SU-DHL-6 (cell line): Measurements from ENCODE around the gene TMC3.

Experiments used
- EZH2phosphoT487 ChIP-seq: fragments of 200-600 bp; sonication (generic), shearing (Covaris generic); conservative IDR thresholded peaks from 2 replicates; pipeline ENCODE4 v1.6.1; 2018; ENCODE audit warnings: mild to moderate bottlenecking, antibody characterized with exemption, low read length, moderate library complexity, mixed read lengths
- TF ChIP-seq, protein P1 (sequence below): fragments of 200-600 bp; sonication (generic); IDR thresholded peaks from one replicate; pipeline ENCODE4 v1.5.1; 2017; ENCODE audit warnings: antibody characterized with exemption, mild to moderate bottlenecking, low read length, moderate library complexity; ENCODE audit not compliant: insufficient read depth, poor library complexity, severe bottlenecking

GRCh38 chr15:81378443-81378842 is 4.4 kb upstream of the TMC3 start:
- TF ChIP-seq, protein P1, sequence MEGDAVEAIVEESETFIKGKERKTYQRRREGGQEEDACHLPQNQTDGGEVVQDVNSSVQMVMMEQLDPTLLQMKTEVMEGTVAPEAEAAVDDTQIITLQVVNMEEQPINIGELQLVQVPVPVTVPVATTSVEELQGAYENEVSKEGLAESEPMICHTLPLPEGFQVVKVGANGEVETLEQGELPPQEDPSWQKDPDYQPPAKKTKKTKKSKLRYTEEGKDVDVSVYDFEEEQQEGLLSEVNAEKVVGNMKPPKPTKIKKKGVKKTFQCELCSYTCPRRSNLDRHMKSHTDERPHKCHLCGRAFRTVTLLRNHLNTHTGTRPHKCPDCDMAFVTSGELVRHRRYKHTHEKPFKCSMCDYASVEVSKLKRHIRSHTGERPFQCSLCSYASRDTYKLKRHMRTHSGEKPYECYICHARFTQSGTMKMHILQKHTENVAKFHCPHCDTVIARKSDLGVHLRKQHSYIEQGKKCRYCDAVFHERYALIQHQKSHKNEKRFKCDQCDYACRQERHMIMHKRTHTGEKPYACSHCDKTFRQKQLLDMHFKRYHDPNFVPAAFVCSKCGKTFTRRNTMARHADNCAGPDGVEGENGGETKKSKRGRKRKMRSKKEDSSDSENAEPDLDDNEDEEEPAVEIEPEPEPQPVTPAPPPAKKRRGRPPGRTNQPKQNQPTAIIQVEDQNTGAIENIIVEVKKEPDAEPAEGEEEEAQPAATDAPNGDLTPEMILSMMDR, result no peak
- TF ChIP-seq EZH2phosphoT487, result no peak
